ENCODE results near the gene IGSF9B. TPM values are rescaled to one million over a fixed set of nuclear protein-coding genes. Genes with fewer than 3 reads are reported as not detected.

Gene IGSF9B
- total and polyA plus RNA-seq, 2 of the 13 experiments (the other 11 are each of a cell fraction or from before 2014, with no cell fraction given) = not detected

GRCh38 chr11:133906746-133907145 lies 50.0 kb downstream of the IGSF9B start (continued):
- TF ChIP-seq, protein P1, sequence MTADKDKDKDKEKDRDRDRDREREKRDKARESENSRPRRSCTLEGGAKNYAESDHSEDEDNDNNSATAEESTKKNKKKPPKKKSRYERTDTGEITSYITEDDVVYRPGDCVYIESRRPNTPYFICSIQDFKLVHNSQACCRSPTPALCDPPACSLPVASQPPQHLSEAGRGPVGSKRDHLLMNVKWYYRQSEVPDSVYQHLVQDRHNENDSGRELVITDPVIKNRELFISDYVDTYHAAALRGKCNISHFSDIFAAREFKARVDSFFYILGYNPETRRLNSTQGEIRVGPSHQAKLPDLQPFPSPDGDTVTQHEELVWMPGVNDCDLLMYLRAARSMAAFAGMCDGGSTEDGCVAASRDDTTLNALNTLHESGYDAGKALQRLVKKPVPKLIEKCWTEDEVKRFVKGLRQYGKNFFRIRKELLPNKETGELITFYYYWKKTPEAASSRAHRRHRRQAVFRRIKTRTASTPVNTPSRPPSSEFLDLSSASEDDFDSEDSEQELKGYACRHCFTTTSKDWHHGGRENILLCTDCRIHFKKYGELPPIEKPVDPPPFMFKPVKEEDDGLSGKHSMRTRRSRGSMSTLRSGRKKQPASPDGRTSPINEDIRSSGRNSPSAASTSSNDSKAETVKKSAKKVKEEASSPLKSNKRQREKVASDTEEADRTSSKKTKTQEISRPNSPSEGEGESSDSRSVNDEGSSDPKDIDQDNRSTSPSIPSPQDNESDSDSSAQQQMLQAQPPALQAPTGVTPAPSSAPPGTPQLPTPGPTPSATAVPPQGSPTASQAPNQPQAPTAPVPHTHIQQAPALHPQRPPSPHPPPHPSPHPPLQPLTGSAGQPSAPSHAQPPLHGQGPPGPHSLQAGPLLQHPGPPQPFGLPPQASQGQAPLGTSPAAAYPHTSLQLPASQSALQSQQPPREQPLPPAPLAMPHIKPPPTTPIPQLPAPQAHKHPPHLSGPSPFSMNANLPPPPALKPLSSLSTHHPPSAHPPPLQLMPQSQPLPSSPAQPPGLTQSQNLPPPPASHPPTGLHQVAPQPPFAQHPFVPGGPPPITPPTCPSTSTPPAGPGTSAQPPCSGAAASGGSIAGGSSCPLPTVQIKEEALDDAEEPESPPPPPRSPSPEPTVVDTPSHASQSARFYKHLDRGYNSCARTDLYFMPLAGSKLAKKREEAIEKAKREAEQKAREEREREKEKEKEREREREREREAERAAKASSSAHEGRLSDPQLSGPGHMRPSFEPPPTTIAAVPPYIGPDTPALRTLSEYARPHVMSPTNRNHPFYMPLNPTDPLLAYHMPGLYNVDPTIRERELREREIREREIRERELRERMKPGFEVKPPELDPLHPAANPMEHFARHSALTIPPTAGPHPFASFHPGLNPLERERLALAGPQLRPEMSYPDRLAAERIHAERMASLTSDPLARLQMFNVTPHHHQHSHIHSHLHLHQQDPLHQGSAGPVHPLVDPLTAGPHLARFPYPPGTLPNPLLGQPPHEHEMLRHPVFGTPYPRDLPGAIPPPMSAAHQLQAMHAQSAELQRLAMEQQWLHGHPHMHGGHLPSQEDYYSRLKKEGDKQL (CRISPR knock-in tag; IDR thresholded peaks at IDR 0.05; ENCODE audit: low read depth) = no peak
- TF ChIP-seq ZNF766 (CRISPR knock-in tag; IDR thresholded peaks at IDR 0.05; ENCODE audit: borderline replicate concordance) (no peak), EZH2 (conservative IDR thresholded peaks at IDR 0.05; ENCODE audit: low read depth, low read length) (no peak), PREB (CRISPR knock-in tag; IDR thresholded peaks at IDR 0.05) (no peak), CENPBD1 (CRISPR knock-in tag; IDR thresholded peaks at IDR 0.05; ENCODE audit: borderline replicate concordance, low read depth) (no peak)
- TF ChIP-seq, protein P2, sequence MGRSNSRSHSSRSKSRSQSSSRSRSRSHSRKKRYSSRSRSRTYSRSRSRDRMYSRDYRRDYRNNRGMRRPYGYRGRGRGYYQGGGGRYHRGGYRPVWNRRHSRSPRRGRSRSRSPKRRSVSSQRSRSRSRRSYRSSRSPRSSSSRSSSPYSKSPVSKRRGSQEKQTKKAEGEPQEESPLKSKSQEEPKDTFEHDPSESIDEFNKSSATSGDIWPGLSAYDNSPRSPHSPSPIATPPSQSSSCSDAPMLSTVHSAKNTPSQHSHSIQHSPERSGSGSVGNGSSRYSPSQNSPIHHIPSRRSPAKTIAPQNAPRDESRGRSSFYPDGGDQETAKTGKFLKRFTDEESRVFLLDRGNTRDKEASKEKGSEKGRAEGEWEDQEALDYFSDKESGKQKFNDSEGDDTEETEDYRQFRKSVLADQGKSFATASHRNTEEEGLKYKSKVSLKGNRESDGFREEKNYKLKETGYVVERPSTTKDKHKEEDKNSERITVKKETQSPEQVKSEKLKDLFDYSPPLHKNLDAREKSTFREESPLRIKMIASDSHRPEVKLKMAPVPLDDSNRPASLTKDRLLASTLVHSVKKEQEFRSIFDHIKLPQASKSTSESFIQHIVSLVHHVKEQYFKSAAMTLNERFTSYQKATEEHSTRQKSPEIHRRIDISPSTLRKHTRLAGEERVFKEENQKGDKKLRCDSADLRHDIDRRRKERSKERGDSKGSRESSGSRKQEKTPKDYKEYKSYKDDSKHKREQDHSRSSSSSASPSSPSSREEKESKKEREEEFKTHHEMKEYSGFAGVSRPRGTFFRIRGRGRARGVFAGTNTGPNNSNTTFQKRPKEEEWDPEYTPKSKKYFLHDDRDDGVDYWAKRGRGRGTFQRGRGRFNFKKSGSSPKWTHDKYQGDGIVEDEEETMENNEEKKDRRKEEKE (IDR thresholded peaks at IDR 0.05) = no peak
- TF ChIP-seq, protein P3, sequence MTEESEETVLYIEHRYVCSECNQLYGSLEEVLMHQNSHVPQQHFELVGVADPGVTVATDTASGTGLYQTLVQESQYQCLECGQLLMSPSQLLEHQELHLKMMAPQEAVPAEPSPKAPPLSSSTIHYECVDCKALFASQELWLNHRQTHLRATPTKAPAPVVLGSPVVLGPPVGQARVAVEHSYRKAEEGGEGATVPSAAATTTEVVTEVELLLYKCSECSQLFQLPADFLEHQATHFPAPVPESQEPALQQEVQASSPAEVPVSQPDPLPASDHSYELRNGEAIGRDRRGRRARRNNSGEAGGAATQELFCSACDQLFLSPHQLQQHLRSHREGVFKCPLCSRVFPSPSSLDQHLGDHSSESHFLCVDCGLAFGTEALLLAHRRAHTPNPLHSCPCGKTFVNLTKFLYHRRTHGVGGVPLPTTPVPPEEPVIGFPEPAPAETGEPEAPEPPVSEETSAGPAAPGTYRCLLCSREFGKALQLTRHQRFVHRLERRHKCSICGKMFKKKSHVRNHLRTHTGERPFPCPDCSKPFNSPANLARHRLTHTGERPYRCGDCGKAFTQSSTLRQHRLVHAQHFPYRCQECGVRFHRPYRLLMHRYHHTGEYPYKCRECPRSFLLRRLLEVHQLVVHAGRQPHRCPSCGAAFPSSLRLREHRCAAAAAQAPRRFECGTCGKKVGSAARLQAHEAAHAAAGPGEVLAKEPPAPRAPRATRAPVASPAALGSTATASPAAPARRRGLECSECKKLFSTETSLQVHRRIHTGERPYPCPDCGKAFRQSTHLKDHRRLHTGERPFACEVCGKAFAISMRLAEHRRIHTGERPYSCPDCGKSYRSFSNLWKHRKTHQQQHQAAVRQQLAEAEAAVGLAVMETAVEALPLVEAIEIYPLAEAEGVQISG (CRISPR knock-in tag; IDR thresholded peaks at IDR 0.05) = no peak
